ENCODE measurements around the gene RFT1.

The RFT1 gene

GRCh38 chr3:53049987-53050386, 80.2 kb downstream of the RFT1 start:
- TF ChIP-seq GABPA (IDR thresholded peaks at IDR 0.05; ENCODE audit: low read depth) (no peak), POLR2AphosphoS5 (IDR thresholded peaks at IDR 0.05; ENCODE audit: low read depth) (no peak)
- TF ChIP-seq, protein P1, sequence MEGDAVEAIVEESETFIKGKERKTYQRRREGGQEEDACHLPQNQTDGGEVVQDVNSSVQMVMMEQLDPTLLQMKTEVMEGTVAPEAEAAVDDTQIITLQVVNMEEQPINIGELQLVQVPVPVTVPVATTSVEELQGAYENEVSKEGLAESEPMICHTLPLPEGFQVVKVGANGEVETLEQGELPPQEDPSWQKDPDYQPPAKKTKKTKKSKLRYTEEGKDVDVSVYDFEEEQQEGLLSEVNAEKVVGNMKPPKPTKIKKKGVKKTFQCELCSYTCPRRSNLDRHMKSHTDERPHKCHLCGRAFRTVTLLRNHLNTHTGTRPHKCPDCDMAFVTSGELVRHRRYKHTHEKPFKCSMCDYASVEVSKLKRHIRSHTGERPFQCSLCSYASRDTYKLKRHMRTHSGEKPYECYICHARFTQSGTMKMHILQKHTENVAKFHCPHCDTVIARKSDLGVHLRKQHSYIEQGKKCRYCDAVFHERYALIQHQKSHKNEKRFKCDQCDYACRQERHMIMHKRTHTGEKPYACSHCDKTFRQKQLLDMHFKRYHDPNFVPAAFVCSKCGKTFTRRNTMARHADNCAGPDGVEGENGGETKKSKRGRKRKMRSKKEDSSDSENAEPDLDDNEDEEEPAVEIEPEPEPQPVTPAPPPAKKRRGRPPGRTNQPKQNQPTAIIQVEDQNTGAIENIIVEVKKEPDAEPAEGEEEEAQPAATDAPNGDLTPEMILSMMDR (IDR thresholded peaks at IDR 0.05; ENCODE audit: insufficient read depth, low read length) = no peak
- TF ChIP-seq, protein P2, sequence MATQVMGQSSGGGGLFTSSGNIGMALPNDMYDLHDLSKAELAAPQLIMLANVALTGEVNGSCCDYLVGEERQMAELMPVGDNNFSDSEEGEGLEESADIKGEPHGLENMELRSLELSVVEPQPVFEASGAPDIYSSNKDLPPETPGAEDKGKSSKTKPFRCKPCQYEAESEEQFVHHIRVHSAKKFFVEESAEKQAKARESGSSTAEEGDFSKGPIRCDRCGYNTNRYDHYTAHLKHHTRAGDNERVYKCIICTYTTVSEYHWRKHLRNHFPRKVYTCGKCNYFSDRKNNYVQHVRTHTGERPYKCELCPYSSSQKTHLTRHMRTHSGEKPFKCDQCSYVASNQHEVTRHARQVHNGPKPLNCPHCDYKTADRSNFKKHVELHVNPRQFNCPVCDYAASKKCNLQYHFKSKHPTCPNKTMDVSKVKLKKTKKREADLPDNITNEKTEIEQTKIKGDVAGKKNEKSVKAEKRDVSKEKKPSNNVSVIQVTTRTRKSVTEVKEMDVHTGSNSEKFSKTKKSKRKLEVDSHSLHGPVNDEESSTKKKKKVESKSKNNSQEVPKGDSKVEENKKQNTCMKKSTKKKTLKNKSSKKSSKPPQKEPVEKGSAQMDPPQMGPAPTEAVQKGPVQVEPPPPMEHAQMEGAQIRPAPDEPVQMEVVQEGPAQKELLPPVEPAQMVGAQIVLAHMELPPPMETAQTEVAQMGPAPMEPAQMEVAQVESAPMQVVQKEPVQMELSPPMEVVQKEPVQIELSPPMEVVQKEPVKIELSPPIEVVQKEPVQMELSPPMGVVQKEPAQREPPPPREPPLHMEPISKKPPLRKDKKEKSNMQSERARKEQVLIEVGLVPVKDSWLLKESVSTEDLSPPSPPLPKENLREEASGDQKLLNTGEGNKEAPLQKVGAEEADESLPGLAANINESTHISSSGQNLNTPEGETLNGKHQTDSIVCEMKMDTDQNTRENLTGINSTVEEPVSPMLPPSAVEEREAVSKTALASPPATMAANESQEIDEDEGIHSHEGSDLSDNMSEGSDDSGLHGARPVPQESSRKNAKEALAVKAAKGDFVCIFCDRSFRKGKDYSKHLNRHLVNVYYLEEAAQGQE (IDR thresholded peaks at IDR 0.05; ENCODE audit: insufficient replicate concordance, low read depth) = no peak
- no peak overlapping the region for H3K27ac ChIP-seq (replicated peaks)
- H3K27me3 ChIP-seq (ENCODE audit: insufficient read depth, poor library complexity, severe bottlenecking) = no peaks in the 10 kb centered on the region
- DNase-seq (ENCODE audit: low read depth in 1 of 2, low spot score in 1 of 2) = no peak
- H3K4me3 ChIP-seq (replicated peaks; ENCODE audit: insufficient read depth, low read length) = no peak overlapping the region

DNA sequence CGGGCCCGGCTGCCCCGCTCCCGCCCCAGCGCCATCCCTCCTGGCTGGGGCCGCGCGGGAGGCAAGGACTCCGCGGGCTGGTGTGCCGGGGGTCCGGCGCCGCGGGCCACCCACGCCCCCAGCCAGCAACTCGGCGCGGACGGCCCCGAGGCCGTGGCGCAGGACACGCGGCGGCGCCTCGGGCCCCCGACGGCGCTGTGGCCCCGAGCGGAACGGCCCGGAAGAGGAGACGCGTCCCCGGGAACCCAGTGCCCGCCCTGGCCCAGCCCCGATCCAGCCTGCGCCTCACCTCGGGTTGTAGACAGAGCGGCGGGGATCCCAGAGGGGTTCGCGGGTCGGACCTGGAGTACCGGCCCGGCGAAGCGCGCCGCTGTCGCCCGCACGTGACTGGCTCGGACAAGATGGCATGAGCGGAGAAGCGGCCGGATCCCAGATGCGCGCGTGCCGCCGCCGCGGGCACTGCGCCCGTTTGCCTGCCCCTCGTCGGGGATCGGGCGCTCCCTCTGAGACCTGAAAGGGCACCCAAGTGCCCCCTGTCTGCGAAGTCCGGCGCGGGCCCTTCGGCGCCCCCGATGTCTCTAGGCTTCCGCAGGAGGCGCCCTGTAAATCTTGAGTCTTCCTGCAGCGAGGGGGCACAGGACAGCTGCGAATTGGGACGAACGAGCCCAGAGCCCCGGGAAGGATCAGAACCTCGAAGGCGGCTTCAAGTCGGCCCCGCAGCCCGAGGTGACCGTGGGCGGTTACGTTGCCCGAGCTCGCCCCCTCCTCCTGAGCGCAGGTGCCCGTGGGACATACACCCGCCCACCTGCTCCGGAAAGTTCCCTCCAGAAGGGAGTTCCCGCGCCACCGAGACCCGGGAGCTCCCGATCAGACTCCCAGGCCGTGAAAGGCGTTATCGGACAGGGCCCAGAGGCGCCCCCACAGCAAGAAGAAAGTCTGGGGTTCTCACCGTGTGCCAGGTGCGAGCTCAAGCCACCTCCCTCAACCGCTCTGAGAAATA, 83.8 kb downstream of the RFT1 start:
- TF ChIP-seq SPI1 (IDR thresholded peaks at IDR 0.05; ENCODE audit: borderline replicate concordance, low read depth) (no peak), GABPA (IDR thresholded peaks at IDR 0.05; ENCODE audit: low read depth) (no peak), POLR2AphosphoS5 (IDR thresholded peaks at IDR 0.05; ENCODE audit: low read depth) (no peak)
- TF ChIP-seq, protein P1 (IDR thresholded peaks at IDR 0.05; ENCODE audit: insufficient read depth, low read length) = peak; percentile 46
- Histone ChIP-seq H3K4me3 (replicated peaks; ENCODE audit: insufficient read depth, low read length) (peak overlapping the region; percentile 59), H3K27ac (replicated peaks) (peak overlapping the region; percentile 74), H3K27me3 (ENCODE audit: insufficient read depth, poor library complexity, severe bottlenecking) (no peaks in the 10 kb centered on the region)
- peak; percentile 60 to 66 for DNase-seq (ENCODE audit: low read depth in 1 of 2, low spot score in 1 of 2)

DNA sequence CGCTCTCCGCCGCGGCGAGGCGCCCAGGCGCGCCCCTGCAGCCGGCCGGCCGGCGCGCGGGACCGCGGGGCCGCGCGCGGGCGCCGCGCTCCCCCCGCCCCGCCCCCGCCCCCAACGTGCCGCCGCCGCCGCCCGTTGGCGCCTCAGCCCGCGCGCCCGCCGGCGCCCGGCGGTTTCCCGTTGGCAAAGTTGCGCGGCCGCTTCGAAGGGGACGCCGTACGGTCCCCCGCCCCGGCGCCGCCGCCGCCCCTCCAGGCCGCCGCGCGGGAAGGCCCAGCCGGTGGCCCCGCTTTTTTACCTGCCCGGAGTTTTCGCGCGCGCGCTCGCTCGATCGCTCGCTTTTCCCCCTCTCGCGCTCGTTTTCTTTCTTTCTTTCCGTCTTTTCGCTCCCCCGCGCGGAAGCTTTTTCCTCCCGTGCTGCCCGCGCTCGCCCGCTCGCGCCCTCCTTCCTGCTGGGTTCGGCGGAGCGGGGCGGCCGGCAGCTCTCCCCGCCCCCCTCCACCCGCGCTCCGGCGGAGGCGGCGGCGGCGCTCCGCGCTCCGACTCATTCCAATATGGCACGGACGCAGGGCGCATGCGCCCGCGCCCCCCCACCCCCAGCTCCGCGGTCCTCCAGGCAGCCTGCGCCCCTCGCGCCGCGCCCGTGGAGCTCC, 84.6 kb downstream of the RFT1 start, which contains the start of gene SFMBT1:
Gene SFMBT1 (minus strand): TSS at position 556 of the 653 bp plus-strand sequence. CDS start 76,945 bp downstream, outside the sequence.
- TF ChIP-seq, protein P2 (IDR thresholded peaks at IDR 0.05; ENCODE audit: insufficient replicate concordance, low read depth) = no peak
- TF ChIP-seq POLR2AphosphoS5 (IDR thresholded peaks at IDR 0.05; ENCODE audit: low read depth) (no peak), GABPA (IDR thresholded peaks at IDR 0.05; ENCODE audit: low read depth) (no peak), SPI1 (IDR thresholded peaks at IDR 0.05; ENCODE audit: borderline replicate concordance, low read depth) (no peak)
- TF ChIP-seq, protein P1 (IDR thresholded peaks at IDR 0.05; ENCODE audit: insufficient read depth, low read length) = no peak
- Histone ChIP-seq H3K27ac (replicated peaks) (peak within 1 kb of the TSS; percentile 91), H3K4me3 (replicated peaks; ENCODE audit: insufficient read depth, low read length) (peak within 1 kb of the TSS; percentile 67), H3K27me3 (ENCODE audit: insufficient read depth, poor library complexity, severe bottlenecking) (no peaks in the 10 kb centered on the region)
- peak; percentile 37 to 58 for DNase-seq (ENCODE audit: low read depth in 1 of 2, low spot score in 1 of 2)

Data from HL-60 (cell line).